Retinal pigment epithelial cell (primary cell): Measurements from ENCODE around the gene RSPH1.

ENCODE experiments used
- DNase-seq: peaks from one replicate; pipeline ENCODE4 v3.0.0-alpha.2; 2010; ENCODE audit warnings: low read depth
- H3K4me3 ChIP-seq: 2 replicates; pipeline ENCODE4 v1.5.1; 2011; ENCODE audit warnings: mild to moderate bottlenecking, low read length, control low read depth, moderate library complexity
- CTCF ChIP-seq: conservative IDR thresholded peaks from 2 replicates; pipeline ENCODE4 v1.5.1; 2011; ENCODE audit warnings: low read depth, low read length, control low read depth, inconsistent platforms

The RSPH1 gene

GRCh38 chr21:42532466-42533181 lies 36.6 kb upstream of the RSPH1 start:
- DNase-seq, result no peak
- TF ChIP-seq CTCF, result no peak

GRCh38 chr21:42531771-42532170 lies 35.7 kb upstream of the RSPH1 start:
- DNase-seq, result no peak
- H3K4me3 ChIP-seq, result no peak overlapping the region
- TF ChIP-seq CTCF, result no peak

More at GRCh38 chr21:42532466-42533181, 36.6 kb upstream of the RSPH1 start:
- H3K4me3 ChIP-seq, result no peak overlapping the region

- no peak for TF ChIP-seq CTCF
- DNase-seq, result no peak
- no peak overlapping the region for H3K4me3 ChIP-seq
Observed at GRCh38 chr21:42530167-42530518, 34.1 kb upstream of the RSPH1 start.

- TF ChIP-seq CTCF, result no peak
- DNase-seq, result no peak
- no peak overlapping the region for H3K4me3 ChIP-seq
Observed at GRCh38 chr21:42527489-42528158, 31.6 kb upstream of the RSPH1 start.

- no peak for DNase-seq
- TF ChIP-seq CTCF, result no peak
- H3K4me3 ChIP-seq, result no peak overlapping the region
Observed at GRCh38 chr21:42527127-42527488, 31.1 kb upstream of the RSPH1 start.

GRCh38 chr21:42526379-42526727 lies 30.3 kb upstream of the RSPH1 start:
- H3K4me3 ChIP-seq, result no peak overlapping the region
- DNase-seq, result no peak
- no peak for TF ChIP-seq CTCF
